PC-9 (cell line): Measurements from ENCODE around the gene ARID3B.

Experiments used
- CTCF ChIP-seq: fragments of 200-600 bp; sonication (generic); conservative IDR thresholded peaks from 2 replicates; pipeline ENCODE4 v1.6.1; 2017; ENCODE audit warnings: mixed run types, antibody characterized with exemption, mild to moderate bottlenecking, moderate library complexity
- EZH2 ChIP-seq: fragments of 200-600 bp; sonication (generic); IDR thresholded peaks from 2 replicates; pipeline ENCODE4 v1.8.0; 2017; ENCODE audit warnings: antibody characterized with exemption, low read depth

- TF ChIP-seq CTCF (no peak), EZH2 (no peak)
Measured at GRCh38 chr15:74558706-74559105, 17.7 kb downstream of the ARID3B start.
